BLaER1 (cell line): ENCODE data around the gene WDR72.
"Not testable (repeated sequence)": the region's sequence is repeated elsewhere in the genome, so short reads cannot be mapped to it uniquely, and the experiment has no call there.

Experiments used
- H3K27ac ChIP-seq: shearing (Covaris generic); formaldehyde crosslinking; 2 replicates; pipeline ENCODE4 v1.8.1; 2022
- H3K27me3 ChIP-seq: shearing (Covaris generic); formaldehyde crosslinking; 2 replicates; pipeline ENCODE4 v1.8.1; 2022
- H3K36me3 ChIP-seq: shearing (Covaris generic); formaldehyde crosslinking; 2 replicates; pipeline ENCODE4 v1.8.1; 2022
- H3K4me1 ChIP-seq: shearing (Covaris generic); formaldehyde crosslinking; 2 replicates; pipeline ENCODE4 v1.8.1; 2022
- H3K4me2 ChIP-seq: shearing (Covaris generic); formaldehyde crosslinking; 2 replicates; pipeline ENCODE4 v1.8.1; 2022
- H3K4me3 ChIP-seq: shearing (Covaris generic); formaldehyde crosslinking; 2 replicates; pipeline ENCODE4 v1.8.1; 2022
- H3K9ac ChIP-seq: shearing (Covaris generic); formaldehyde crosslinking; 2 replicates; pipeline ENCODE4 v1.8.1; 2022
- H3K9me3 ChIP-seq: shearing (Covaris generic); formaldehyde crosslinking; 2 replicates; pipeline ENCODE4 v1.8.1; 2022
- H4K20me1 ChIP-seq: shearing (Covaris generic); formaldehyde crosslinking; 2 replicates; pipeline ENCODE4 v1.8.1; 2022
- Cebpa-rat ChIP-seq: shearing (Covaris generic); IDR thresholded peaks from 2 replicates; pipeline ENCODE4 v1.8.1; 2022

WDR72 gene

DNA sequence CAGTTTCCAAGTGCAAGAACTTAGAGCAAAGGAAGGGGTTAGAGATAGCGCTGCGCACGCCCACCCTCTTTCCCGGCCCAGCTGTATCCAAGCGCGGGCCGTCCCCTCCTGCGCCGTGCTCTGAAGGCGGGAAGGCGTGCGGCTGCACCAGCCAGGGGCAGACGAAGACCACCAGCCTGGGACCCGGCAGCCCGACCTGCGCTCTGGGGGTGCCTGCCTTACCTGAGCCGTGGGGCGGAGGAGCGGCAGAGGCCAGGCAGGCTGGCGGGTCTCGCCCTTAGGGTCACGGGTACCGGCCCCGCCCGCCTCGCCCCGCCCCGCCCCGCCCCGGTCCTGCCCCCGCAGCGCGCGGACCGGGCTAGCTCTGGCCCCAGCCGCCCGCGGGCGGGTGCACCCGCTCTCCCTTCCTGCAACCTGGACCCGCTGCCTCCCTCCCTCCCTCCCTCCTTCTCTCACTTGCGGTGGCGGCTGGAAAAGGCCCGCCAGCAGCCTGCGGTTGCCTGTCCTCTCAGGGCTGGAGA is at the start of gene WDR72:
WDR72 (minus strand) TSS at position 253 of the 521 bp plus-strand sequence. CDS start 26,514 bp downstream, outside the sequence.
- no peaks in the 10 kb centered on the region for H3K9me3 ChIP-seq
- no peaks in the 10 kb centered on the region for H3K27me3 ChIP-seq
- no peaks in the 10 kb centered on the region for H3K36me3 ChIP-seq
- TF ChIP-seq Cebpa-rat: no peak
- no peak within 1 kb of the TSS for H3K4me2 ChIP-seq
- no peak within 1 kb of the TSS for H3K9ac ChIP-seq
- H3K27ac ChIP-seq: no peak within 1 kb of the TSS
- H3K4me1 ChIP-seq: no peaks in the 10 kb centered on the region
- no peaks in the 10 kb centered on the region for H4K20me1 ChIP-seq
- no peak within 1 kb of the TSS for H3K4me3 ChIP-seq

DNA sequence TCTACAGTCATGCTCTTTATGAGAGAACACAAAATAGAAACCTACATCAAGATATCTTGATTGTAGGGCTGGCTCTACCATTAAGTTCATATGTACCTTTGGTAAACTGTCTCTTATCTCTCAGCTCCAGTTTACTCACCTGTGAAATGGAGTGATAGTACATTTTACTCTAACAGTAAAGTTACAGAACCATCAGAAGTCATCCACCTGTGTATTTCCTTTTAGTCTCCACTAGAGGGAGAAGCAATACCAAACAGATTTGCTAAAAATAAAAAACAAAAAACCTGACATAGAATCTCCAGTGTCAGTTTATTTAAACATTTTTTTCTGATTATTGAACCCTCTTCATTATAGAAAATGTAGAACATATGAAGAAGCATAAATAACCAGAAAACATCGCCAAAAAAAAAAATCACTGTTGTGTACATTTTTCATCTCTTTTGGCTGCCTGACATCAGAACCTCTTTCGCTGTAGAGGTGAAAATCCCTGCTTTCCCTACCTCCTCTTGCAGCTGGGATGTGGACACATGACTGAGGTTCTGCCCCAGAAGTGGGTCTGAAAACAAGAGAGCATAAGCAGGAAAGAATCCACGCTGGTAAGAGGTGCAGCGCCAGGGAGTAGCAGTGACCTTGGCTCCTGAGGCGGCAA is 48.7 kb upstream of the WDR72 start:
- Histone ChIP-seq H3K4me3 (no peak overlapping the region), H3K27me3 (no peaks in the 10 kb centered on the region), H3K9ac (no peak overlapping the region), H3K36me3 (no peaks in the 10 kb centered on the region), H3K27ac (no peak overlapping the region), H3K4me2 (no peak overlapping the region), H3K9me3 (no peaks in the 10 kb centered on the region), H3K4me1 (no peaks in the 10 kb centered on the region), H4K20me1 (no peaks in the 10 kb centered on the region)
- TF ChIP-seq Cebpa-rat: no peak

DNA sequence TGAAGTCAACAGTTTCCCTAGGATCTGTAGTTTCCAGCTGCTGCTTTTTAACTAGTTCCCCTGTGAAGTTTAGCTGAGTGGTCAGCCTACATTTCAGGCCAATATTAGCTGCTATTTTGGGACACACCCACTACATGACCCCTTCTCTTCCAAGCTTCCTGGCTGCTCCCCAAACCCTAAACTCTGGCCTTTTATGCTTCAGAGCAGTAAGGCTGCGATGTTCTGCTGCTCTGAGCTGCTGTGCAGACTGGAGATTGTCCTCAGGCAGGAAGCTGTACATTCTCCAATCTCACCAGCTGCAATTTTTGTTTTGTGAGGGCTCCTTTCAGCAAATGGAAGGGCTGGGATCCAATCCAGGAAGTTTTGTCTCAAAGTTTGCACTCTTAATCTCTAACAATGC is 48.0 kb upstream of the WDR72 start:
- no peak for TF ChIP-seq Cebpa-rat
- no peak overlapping the region for H3K27ac ChIP-seq
- H3K4me1 ChIP-seq: no peaks in the 10 kb centered on the region

DNA sequence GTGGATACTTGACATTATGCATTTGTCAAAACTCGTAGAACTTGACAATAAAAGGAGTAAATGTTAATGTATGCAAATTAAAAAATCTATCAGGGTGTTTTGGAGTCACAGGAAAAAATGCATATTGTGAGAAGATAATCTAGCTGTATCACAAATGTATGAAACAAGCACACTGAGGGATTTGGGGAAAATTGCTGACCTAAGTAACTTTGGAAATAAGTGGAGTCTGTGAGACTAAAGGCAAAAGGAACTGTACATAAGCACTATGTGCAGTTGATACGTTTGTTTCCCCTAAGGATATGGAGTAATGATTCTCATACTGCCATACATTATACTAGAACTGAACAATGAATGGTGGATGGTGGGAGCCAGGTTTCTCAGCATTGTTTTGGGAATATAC is 43.2 kb upstream of the WDR72 start:
- Histone ChIP-seq H3K4me3 (no peak overlapping the region), H3K36me3 (no peaks in the 10 kb centered on the region), H3K27me3 (no peaks in the 10 kb centered on the region), H3K9ac (no peak overlapping the region), H3K27ac (no peak overlapping the region), H3K4me1 (no peaks in the 10 kb centered on the region), H4K20me1 (no peaks in the 10 kb centered on the region), H3K4me2 (no peak overlapping the region), H3K9me3 (no peaks in the 10 kb centered on the region)
- no peak for TF ChIP-seq Cebpa-rat

More for the DNA sequence above, 48.0 kb upstream of the WDR72 start:
- Histone ChIP-seq H3K4me2 (no peak overlapping the region), H3K36me3 (no peaks in the 10 kb centered on the region), H3K4me3 (no peak overlapping the region), H3K27me3 (no peaks in the 10 kb centered on the region), H3K9ac (no peak overlapping the region), H4K20me1 (no peaks in the 10 kb centered on the region), H3K9me3 (no peaks in the 10 kb centered on the region)

DNA sequence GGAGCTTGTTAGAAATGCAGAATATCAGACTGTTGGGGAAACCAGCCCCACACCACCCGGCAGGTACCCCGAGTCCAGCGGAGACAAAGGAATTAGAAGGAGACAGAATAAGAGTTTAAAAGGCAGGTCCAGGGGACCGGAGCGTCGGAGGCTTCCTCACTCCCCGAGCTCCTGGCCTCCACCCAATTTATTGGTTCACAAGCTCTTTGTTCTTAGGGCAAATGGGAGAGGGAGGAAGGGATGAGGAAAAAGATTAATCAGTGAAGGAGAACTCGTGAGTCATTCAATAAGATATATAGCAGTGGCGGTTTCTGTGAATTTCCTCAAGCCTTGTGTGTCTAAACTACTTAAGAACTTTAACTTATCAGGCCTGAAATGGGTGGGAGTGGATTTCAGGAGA is 32.1 kb upstream of the WDR72 start:
- Histone ChIP-seq H3K36me3 (no peaks in the 10 kb centered on the region), H3K4me1 (no peaks in the 10 kb centered on the region), H3K4me2 (no peak overlapping the region), H4K20me1 (no peaks in the 10 kb centered on the region), H3K9ac (no peak overlapping the region), H3K9me3 (no peaks in the 10 kb centered on the region), H3K4me3 (no peak overlapping the region), H3K27me3 (no peaks in the 10 kb centered on the region), H3K27ac (no peak overlapping the region)
- TF ChIP-seq Cebpa-rat: no peak

DNA sequence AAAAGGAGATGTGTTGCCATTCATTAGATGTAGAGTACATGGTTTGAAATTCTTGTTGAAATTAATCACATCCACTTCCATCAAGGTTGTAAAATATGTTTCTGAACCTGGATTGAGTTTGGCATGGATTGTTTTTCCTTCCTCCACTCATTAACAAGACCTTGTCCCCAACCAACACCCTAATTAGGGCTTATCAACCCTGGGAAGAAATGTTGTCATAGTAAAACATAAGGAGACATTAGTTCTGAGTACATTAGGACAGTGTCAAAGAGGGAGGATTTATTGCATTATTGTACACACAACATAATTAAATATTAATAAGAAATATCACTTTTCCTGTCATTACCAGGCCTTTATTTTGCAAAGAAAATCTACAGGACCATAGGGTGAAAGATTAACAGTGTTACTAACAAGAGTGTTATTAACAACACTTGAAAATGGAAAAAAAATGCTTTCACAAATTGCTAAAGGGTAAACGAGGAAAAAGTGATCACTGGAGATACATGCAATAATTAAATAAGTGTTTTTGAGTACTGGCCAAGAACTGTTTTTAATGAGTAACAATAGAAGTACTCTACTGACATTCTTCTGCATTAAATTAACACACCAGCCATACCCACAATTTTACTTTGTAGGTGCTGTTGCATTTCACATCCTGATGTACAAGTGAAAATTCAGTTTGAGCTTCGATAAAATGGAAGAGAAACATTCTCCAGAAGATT is 30.4 kb upstream of the WDR72 start:
- H3K27ac ChIP-seq: no peak overlapping the region
- no peaks in the 10 kb centered on the region for H3K27me3 ChIP-seq
- no peak overlapping the region for H3K4me2 ChIP-seq
- no peaks in the 10 kb centered on the region; the same call in 1 of the 2 replicates for H3K9me3 ChIP-seq
- H4K20me1 ChIP-seq: no peaks in the 10 kb centered on the region
- no peak for TF ChIP-seq Cebpa-rat
- no peaks in the 10 kb centered on the region for H3K36me3 ChIP-seq
- H3K9ac ChIP-seq: no peak overlapping the region
- H3K4me1 ChIP-seq: no peaks in the 10 kb centered on the region
- H3K4me3 ChIP-seq: no peak overlapping the region

DNA sequence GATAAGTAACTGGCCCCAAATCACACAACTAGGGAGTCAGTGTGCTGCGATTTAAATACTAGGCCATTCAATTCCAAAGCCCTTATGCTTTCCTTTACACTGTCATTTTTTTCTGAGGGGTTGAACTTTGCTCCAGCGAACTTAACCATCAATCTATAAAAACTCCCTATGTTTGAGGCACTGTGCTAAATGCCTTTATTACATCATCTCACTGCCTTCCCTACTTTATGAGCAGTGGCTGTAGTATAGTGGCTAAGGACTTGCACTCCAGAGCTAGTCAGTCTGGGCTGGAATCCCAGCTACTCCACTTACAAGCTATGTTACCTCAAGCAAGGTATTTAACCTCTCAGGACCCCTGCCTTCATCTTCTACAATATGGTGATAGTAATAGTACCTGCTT is 26.9 kb upstream of the WDR72 start:
- no peak overlapping the region for H3K4me2 ChIP-seq
- no peaks in the 10 kb centered on the region for H3K27me3 ChIP-seq
- H3K9ac ChIP-seq: no peak overlapping the region
- no peak overlapping the region for H3K4me3 ChIP-seq
- no peak overlapping the region for H3K27ac ChIP-seq
- no peaks in the 10 kb centered on the region; the same call in 1 of the 2 replicates for H3K9me3 ChIP-seq
- no peaks in the 10 kb centered on the region for H3K4me1 ChIP-seq
- no peaks in the 10 kb centered on the region for H3K36me3 ChIP-seq
- H4K20me1 ChIP-seq: no peaks in the 10 kb centered on the region
- no peak for TF ChIP-seq Cebpa-rat

DNA sequence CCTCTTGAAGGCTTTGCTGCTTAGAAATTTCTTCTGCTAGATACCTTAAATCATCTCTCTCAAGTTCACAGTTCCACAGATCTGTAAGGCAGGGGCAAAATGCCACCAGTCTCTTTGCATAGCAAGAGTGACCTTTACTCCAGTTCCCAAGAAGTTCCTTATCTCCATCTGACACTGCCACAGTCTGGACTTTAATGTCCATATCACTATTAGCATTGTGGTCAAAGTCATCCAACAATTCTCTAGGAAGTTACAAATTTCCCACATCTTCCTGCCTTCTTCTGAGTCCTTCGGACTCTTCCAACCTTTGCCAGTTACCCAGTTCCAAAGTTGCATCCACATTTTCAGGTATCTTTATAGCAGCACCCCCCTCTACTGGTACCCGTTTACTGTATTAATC is 25.8 kb upstream of the WDR72 start:
- H4K20me1 ChIP-seq, H3K27me3 ChIP-seq, H3K9ac ChIP-seq, H3K4me3 ChIP-seq, H3K36me3 ChIP-seq, H3K27ac ChIP-seq, H3K9me3 ChIP-seq, H3K4me1 ChIP-seq, H3K4me2 ChIP-seq: not testable (repeated sequence)

DNA sequence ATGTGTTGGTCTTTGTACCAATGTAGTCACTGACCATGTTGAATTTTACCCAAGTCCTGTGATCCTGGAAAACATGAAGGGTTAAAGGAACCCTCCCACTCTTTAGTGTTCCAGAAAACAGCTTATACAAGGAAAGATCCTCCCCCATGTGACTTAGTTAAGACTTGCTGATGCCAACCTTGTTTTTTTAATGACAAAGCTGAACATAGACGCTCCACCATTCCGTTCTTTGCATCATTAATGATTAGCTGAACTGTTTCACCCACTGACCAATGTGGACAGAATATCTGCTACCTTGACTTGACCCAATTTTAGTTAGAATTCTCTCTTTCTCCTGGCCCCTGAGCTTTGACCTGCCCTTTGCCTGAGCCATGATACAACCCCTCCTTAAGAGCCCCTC is 3.5 kb upstream of the WDR72 start:
- H4K20me1 ChIP-seq: no peaks in the 10 kb centered on the region
- no peaks in the 10 kb centered on the region for H3K36me3 ChIP-seq
- H3K9ac ChIP-seq: no peak overlapping the region
- H3K9me3 ChIP-seq: no peaks in the 10 kb centered on the region
- no peaks in the 10 kb centered on the region for H3K4me1 ChIP-seq
- H3K4me2 ChIP-seq: no peak overlapping the region
- no peak overlapping the region for H3K27ac ChIP-seq
- H3K27me3 ChIP-seq: no peaks in the 10 kb centered on the region
- H3K4me3 ChIP-seq: no peak overlapping the region
- no peak for TF ChIP-seq Cebpa-rat

DNA sequence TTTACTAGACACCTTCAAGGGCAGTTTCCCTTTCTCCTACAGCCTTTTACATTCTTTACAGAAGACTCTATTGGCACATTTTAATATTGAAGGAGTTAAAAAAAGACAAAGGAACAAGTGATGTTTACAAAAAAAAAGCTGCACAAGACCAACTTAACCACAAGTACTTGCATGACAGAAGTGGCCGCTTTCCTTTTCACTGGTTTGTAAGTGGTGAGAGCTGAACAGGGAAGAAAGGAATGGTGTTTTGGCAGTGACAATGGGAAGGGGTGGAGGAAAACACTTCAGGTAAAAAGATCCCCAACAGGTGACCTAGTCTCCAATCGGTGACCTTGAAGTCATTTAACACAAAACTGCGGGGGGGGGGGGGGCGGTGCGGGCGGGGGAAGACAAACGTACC is 1.1 kb downstream of the WDR72 start:
- no peaks in the 10 kb centered on the region for H4K20me1 ChIP-seq
- no peaks in the 10 kb centered on the region for H3K36me3 ChIP-seq
- H3K27ac ChIP-seq: no peak overlapping the region
- no peak for TF ChIP-seq Cebpa-rat
- H3K4me1 ChIP-seq: no peaks in the 10 kb centered on the region
- H3K9me3 ChIP-seq: no peaks in the 10 kb centered on the region
- H3K4me3 ChIP-seq: no peak overlapping the region
- H3K9ac ChIP-seq: no peak overlapping the region
- no peak overlapping the region for H3K4me2 ChIP-seq
- no peaks in the 10 kb centered on the region for H3K27me3 ChIP-seq
